Left lung (tissue), 10 donors: ENCODE data around the gene AP3S2. TPM values are rescaled to one million over a fixed set of nuclear protein-coding genes. Genes with fewer than 3 reads are reported as not detected.

Experiments
- ATAC-seq: fragments of 200-7000 bp; cut with Tn5 transposase; one replicate; pipeline ENCODE4 v1.9.1; 2020; ENCODE audit warnings: moderate library complexity
- DNase-seq, 4 donors: peaks; one replicate each; pipeline ENCODE4 v3.0.0-alpha.2; 2013 to 2020
- H3K27ac ChIP-seq, 2 donors: fragments of 200-600 bp; sonication (generic) in 1 of 2; one replicate each; pipeline versions ENCODE4 v1.5.0 to v1.8.0; 2020 to 2021
- H3K27me3 ChIP-seq, 2 donors: fragments of 200-600 bp; sonication (generic) in 1 of 2; one replicate each; pipeline versions ENCODE4 v1.5.0 to v1.8.0; 2020 to 2021
- H3K36me3 ChIP-seq, 2 donors: fragments of 200-600 bp; sonication (generic) in 1 of 2; one replicate each; pipeline versions ENCODE4 v1.5.0 to v1.8.0; 2020 to 2021
- H3K4me1 ChIP-seq, 2 donors: fragments of 200-600 bp; one replicate each; pipeline ENCODE4 v1.8.0; 2021
- H3K4me3 ChIP-seq, 2 donors: fragments of 200-600 bp; sonication (generic) in 1 of 2; one replicate each; pipeline versions ENCODE4 v1.5.0 to v1.8.0; 2020 to 2021; ENCODE audit warnings: mild to moderate bottlenecking in 1 of 2
- H3K9me3 ChIP-seq, 2 donors: fragments of 200-600 bp; sonication (generic) in 1 of 2; one replicate each; pipeline versions ENCODE4 v1.5.0 to v1.8.0; 2020 to 2021
- CTCF ChIP-seq, 2 donors: fragments of 200-600 bp; sonication (generic) in 1 of 2; IDR thresholded peaks; one replicate each; pipeline versions ENCODE4 v1.5.0 to v1.8.0; 2021; ENCODE audit warnings: antibody characterized with exemption in 2 of 2
- intact Hi-C, 2 donors: fragments of 100-400 bp; cut with DNase I; formaldehyde crosslinking; loops; one replicate each; pipeline versions ENCODE4 v1.11.2 to v1.14.2; 2022
- polyA plus RNA-seq, 6 donors: library from polyadenylated mRNA; unstranded; fragments of 120-200 nt; gene quantifications; one replicate each; pipeline ENCODE4 v1.2.1, GENCODE V29; 2013; ENCODE audit not compliant: insufficient read length in 6 of 6
- total RNA-seq, 2 donors: library from RNA; stranded (reverse); fragmentation: NEBNext Ultra II Directional; extraction: Animal tissue kit (Norgen Biotek cat#: 25700); gene quantifications; one replicate each; pipeline ENCODE4 v1.2.1, GENCODE V29; 2021
- donor health status: DM: no; HTN: yes; CAD: no.
- donor health status: DM: no; HTN: no; CAD: no.

Gene AP3S2
- total and polyA plus RNA-seq, 8 donors: 27.1 to 39.5 (median 33.7) TPM

DNA sequence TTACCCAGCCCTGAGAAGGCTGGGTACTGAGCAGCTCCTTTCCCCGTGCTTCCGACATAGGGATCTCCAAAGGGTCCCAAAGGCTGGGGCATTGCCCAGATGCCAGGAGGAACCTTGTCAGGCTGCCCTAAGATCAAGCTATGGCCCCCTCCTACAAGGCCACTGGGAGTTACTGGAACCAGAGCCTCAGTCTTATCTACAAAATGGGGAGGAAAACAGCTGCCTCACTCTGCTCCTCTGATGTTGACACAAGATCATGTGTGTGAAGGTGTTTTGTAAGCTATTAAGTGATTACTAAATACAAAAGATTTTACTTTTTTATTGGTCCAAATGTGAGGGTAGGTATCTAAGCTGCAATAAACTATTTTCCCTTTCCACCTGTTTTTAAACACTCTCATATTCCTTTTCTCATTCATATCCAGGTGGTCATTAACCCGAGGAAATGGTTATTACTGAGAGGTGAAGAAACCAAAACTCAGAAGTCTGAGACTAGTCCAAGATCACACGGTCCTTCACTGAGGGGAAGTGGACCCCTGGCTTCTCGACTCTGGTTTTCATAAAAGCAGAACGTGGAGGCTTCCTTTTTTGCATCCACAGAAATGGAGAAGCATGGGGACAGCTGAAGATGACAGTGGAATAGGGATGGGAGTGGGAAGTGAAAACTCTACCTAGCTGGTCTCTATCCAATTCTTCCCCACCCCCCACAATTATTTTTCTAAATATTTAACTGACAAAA lies 17.3 kb upstream of the AP3S2 start:
- Histone ChIP-seq H3K27ac (peak overlapping the region in 1 of 2 donors; percentile 80), H3K4me3 (peak overlapping the region in 1 of 2 donors; percentile 73), H3K27me3 (peaks cover 0 to 14% of the 10 kb centered on the region in 2 donors), H3K9me3 (no peaks in the 10 kb centered on the region), H3K36me3 (peaks cover 0 to 29% of the 10 kb centered on the region in 2 donors), H3K4me1 (peaks cover 13 to 33% of the 10 kb centered on the region in 2 donors)
- ATAC-seq: no peak
- intact Hi-C loops: no loop called here
- TF ChIP-seq CTCF (IDR thresholded peaks at IDR 0.05): no peak
- no peak for DNase-seq

GRCh38 chr15:89909611-89910010 lies 15.8 kb upstream of the AP3S2 start:
- Histone ChIP-seq H3K4me3 (no peak overlapping the region), H3K9me3 (no peaks in the 10 kb centered on the region), H3K27me3 (peaks cover 0 to 14% of the 10 kb centered on the region in 2 donors), H3K36me3 (peaks cover 0 to 29% of the 10 kb centered on the region in 2 donors), H3K4me1 (peaks cover 13 to 41% of the 10 kb centered on the region in 2 donors), H3K27ac (no peak overlapping the region)
- DNase-seq: no peak
- ATAC-seq: no peak
- intact Hi-C loops: no loop called here
- TF ChIP-seq CTCF (IDR thresholded peaks at IDR 0.05): no peak

- Histone ChIP-seq H3K4me3 (no peak overlapping the region), H3K36me3 (peaks cover 0 to 43% of the 10 kb centered on the region in 2 donors), H3K27ac (no peak overlapping the region), H3K27me3 (peaks cover 0 to 12% of the 10 kb centered on the region in 2 donors), H3K4me1 (peaks cover 11 to 40% of the 10 kb centered on the region in 2 donors), H3K9me3 (no peaks in the 10 kb centered on the region)
- ATAC-seq (no peak), DNase-seq (no peak)
- intact Hi-C loops: no loop called here
- no peak for TF ChIP-seq CTCF (IDR thresholded peaks at IDR 0.05)
These were observed 14.4 kb upstream of the AP3S2 start for GRCh38 chr15:89908226-89908625.

DNA sequence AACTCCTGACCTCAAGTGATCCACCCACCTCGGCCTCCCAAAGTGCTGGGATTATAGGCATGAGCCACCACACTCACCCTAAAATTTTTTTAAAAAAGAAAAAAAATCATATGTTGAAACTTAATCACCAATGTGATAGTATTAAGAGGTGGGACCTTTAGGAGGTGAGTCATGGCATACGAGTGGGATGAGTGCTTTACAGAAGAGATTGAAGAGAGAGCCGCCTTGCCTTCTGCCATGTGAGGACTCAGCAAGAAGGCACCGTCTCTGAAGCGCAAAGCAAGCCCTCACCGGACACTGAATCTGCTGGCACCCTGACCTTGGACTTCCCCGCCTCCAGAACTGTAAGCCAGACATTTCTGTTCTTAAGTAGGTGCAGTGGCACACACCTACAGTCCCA lies 13.5 kb upstream of the AP3S2 start:
- intact Hi-C loops: no loop called here
- H3K36me3 ChIP-seq: peaks cover 0 to 52% of the 10 kb centered on the region in 2 donors
- peaks cover 0 to 3% of the 10 kb centered on the region in 2 donors for H3K27me3 ChIP-seq
- H3K9me3 ChIP-seq: no peaks in the 10 kb centered on the region
- no peak for ATAC-seq
- DNase-seq: no peak
- no peak overlapping the region for H3K4me3 ChIP-seq
- no peak for TF ChIP-seq CTCF (IDR thresholded peaks at IDR 0.05)
- H3K27ac ChIP-seq: no peak overlapping the region
- peaks cover 6 to 34% of the 10 kb centered on the region in 2 donors for H3K4me1 ChIP-seq

- intact Hi-C loops: no loop called here
- Histone ChIP-seq H3K4me1 (peaks cover 0 to 23% of the 10 kb centered on the region in 2 donors), H3K36me3 (peaks cover 0 to 66% of the 10 kb centered on the region in 2 donors), H3K9me3 (no peaks in the 10 kb centered on the region), H3K4me3 (no peak overlapping the region), H3K27ac (no peak overlapping the region), H3K27me3 (no peaks in the 10 kb centered on the region)
- DNase-seq (no peak), ATAC-seq (no peak)
- no peak for TF ChIP-seq CTCF (IDR thresholded peaks at IDR 0.05)
These were observed 12.1 kb upstream of the AP3S2 start for GRCh38 chr15:89905846-89906378.
